Transverse colon (tissue), 4 donors: ENCODE data around the gene CDKN1C. TPM values are rescaled to one million over a fixed set of nuclear protein-coding genes. Genes with fewer than 3 reads are reported as not detected.

ENCODE experiments used
- DNase-seq: peaks from one replicate; pipeline ENCODE4 v3.0.0-alpha.2; 2019
- H3K27ac ChIP-seq, 4 donors: fragments of 200-600 bp; sonication (generic); 2 replicates each; pipeline ENCODE4 v1.5.1; 2016 to 2018; ENCODE audit warnings: inconsistent platforms in 4 of 4
- H3K27me3 ChIP-seq: fragments of 200-600 bp; sonication (generic); 2 replicates; pipeline ENCODE4 v1.5.1; 2017; ENCODE audit warnings: inconsistent platforms
- H3K36me3 ChIP-seq, 4 donors: fragments of 200-600 bp; sonication (generic); 2 replicates each; pipeline ENCODE4 v1.5.1; 2017 to 2019; ENCODE audit warnings: inconsistent platforms in 4 of 4
- H3K4me1 ChIP-seq, 4 donors: fragments of 200-600 bp; sonication (generic); 2 replicates each; pipeline ENCODE4 v1.5.1; 2017 to 2020; ENCODE audit warnings: inconsistent platforms in 4 of 4
- H3K4me3 ChIP-seq, 4 donors: fragments of 200-600 bp; sonication (generic); 1 replicate in 1 of 4; 2 replicates in 3 of 4; pipeline versions ENCODE4 v1.5.1 to v1.6.1; 2017 to 2019; ENCODE audit warnings: inconsistent platforms in 4 of 4
- H3K9me3 ChIP-seq, 2 donors: fragments of 200-600 bp; sonication (generic); 2 replicates each; pipeline ENCODE4 v1.5.1; 2017 to 2019; ENCODE audit warnings: inconsistent platforms in 2 of 2
- EP300 ChIP-seq: sonication (generic); formaldehyde crosslinking; IDR thresholded peaks from one replicate; pipeline ENCODE4 v1.6.1; 2017; ENCODE audit warnings: antibody characterized with exemption, low read depth
- POLR2A ChIP-seq: fragments of 450-650 bp; IDR thresholded peaks from one replicate; pipeline ENCODE4 v1.6.1; 2016; ENCODE audit warnings: antibody characterized with exemption, mild to moderate bottlenecking, moderate library complexity
- POLR2AphosphoS5 ChIP-seq, 3 donors: sonication (generic); formaldehyde crosslinking; IDR thresholded peaks; one replicate each; pipeline ENCODE4 v1.6.1; 2016; ENCODE audit warnings: antibody characterized with exemption in 3 of 3
- whole genome bisulfite sequencing, 2 donors: methylation state at CpG; one replicate each; pipeline ENCODE4 v1.1.5; 2018; ENCODE audit warnings: low coverage in 1 of 2; 5-methylcytosine and 5-hydroxymethylcytosine counted together
- in situ Hi-C, 4 donors: fragments of 200-750 bp; cut with MboI; loops; one replicate each; pipeline versions ENCODE4 v1.15.0 to v1.15.1; 2017; ENCODE audit warnings: low sequenced_read_pairs in 3 of 4, low pct_ligation_motif_present in 1 of 4, low pct_unique_long_range_greater_than_20kb in 1 of 4
- intact Hi-C: fragments of 100-400 bp; cut with DNase I; formaldehyde crosslinking; loops from one replicate; pipeline ENCODE4 v1.15.1; 2023; ENCODE audit warnings: low total_unique reads
- total RNA-seq, 4 donors: library from RNA; depleted of rRNA; stranded (reverse); fragments of >200 nt; gene quantifications; one replicate each; pipeline ENCODE4 v1.1.0, GENCODE V29; 2016
- TF ChIP-seq, protein P1 (sequence below), 5 experiments: fragments of 200-600 bp in 3 of 5; fragments of 450-650 bp in 2 of 5; sonication (generic) in 3 of 5; IDR thresholded peaks; 1 replicate in 2 of 5; 2 replicates in 3 of 5; pipeline ENCODE4 v1.5.1; 2016 to 2017; ENCODE audit warnings: antibody characterized with exemption in 5 of 5, inconsistent platforms in 3 of 5, mild to moderate bottlenecking in 2 of 5, moderate library complexity in 1 of 5

The CDKN1C gene
- total RNA-seq, 4 donors from 2014 or later: 12.4 to 40.0 (median 27.7) TPM

- no peak overlapping the region for H3K27ac ChIP-seq
- H3K27me3 ChIP-seq: no peaks in the 10 kb centered on the region
- intact Hi-C loops: no loop called here
- WGBS, 2 donors: 85% methylated on average over 17 of the region's 29 CpGs; no CpG with 5 or more reads in 1 of the 2 donors
- in situ Hi-C loops: no loop called here
- H3K4me3 ChIP-seq: no peak overlapping the region
- H3K9me3 ChIP-seq: no peaks in the 10 kb centered on the region
- no peak for DNase-seq
- H3K4me1 ChIP-seq: peaks cover 0 to 23% (median 17%) of the 10 kb centered on the region in 4 donors
- TF ChIP-seq POLR2A (no peak), POLR2AphosphoS5 (IDR thresholded peaks at IDR 0.05) (no peak), EP300 (no peak)
- TF ChIP-seq, protein P1, sequence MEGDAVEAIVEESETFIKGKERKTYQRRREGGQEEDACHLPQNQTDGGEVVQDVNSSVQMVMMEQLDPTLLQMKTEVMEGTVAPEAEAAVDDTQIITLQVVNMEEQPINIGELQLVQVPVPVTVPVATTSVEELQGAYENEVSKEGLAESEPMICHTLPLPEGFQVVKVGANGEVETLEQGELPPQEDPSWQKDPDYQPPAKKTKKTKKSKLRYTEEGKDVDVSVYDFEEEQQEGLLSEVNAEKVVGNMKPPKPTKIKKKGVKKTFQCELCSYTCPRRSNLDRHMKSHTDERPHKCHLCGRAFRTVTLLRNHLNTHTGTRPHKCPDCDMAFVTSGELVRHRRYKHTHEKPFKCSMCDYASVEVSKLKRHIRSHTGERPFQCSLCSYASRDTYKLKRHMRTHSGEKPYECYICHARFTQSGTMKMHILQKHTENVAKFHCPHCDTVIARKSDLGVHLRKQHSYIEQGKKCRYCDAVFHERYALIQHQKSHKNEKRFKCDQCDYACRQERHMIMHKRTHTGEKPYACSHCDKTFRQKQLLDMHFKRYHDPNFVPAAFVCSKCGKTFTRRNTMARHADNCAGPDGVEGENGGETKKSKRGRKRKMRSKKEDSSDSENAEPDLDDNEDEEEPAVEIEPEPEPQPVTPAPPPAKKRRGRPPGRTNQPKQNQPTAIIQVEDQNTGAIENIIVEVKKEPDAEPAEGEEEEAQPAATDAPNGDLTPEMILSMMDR (IDR thresholded peaks at IDR 0.05): no peak
- H3K36me3 ChIP-seq: no peaks in the 10 kb centered on the region
Measured at GRCh38 chr11:2921742-2922493, 36.3 kb upstream of the CDKN1C start.

- TF ChIP-seq EP300 (no peak), POLR2AphosphoS5 (IDR thresholded peaks at IDR 0.05) (no peak), POLR2A (no peak)
- TF ChIP-seq, protein P1 (IDR thresholded peaks at IDR 0.05): no peak
- Histone ChIP-seq H3K27me3 (no peaks in the 10 kb centered on the region), H3K4me1 (peaks cover 0 to 23% (median 17%) of the 10 kb centered on the region in 4 donors), H3K27ac (no peak overlapping the region), H3K4me3 (no peak overlapping the region), H3K9me3 (no peaks in the 10 kb centered on the region), H3K36me3 (no peaks in the 10 kb centered on the region)
- intact Hi-C loops: no loop called here
- in situ Hi-C loops: no loop called here
- WGBS, 2 donors: 78% methylated on average over 8 of the region's 16 CpGs; no CpG with 5 or more reads in 1 of the 2 donors
- no peak for DNase-seq
Measured at GRCh38 chr11:2921261-2921660, 35.7 kb upstream of the CDKN1C start.

GRCh38 chr11:2920343-2920742 lies 34.8 kb upstream of the CDKN1C start:
- DNase-seq: no peak
- Histone ChIP-seq H3K36me3 (no peaks in the 10 kb centered on the region), H3K27ac (no peak overlapping the region), H3K4me3 (no peak overlapping the region), H3K4me1 (peaks cover 0 to 20% (median 16%) of the 10 kb centered on the region in 4 donors), H3K9me3 (no peaks in the 10 kb centered on the region), H3K27me3 (no peaks in the 10 kb centered on the region)
- 93 to 100% methylated on average over 1 to 12 of the region's 12 CpGs for whole genome bisulfite sequencing, 2 donors
- intact Hi-C loops: no loop called here
- TF ChIP-seq, protein P1 (IDR thresholded peaks at IDR 0.05): no peak
- no peak for TF ChIP-seq POLR2A
- in situ Hi-C loops: no loop called here

GRCh38 chr11:2919837-2920236 lies 34.3 kb upstream of the CDKN1C start:
- Histone ChIP-seq H3K36me3 (no peaks in the 10 kb centered on the region), H3K4me3 (no peak overlapping the region), H3K27me3 (no peaks in the 10 kb centered on the region), H3K9me3 (no peaks in the 10 kb centered on the region), H3K4me1 (peaks cover 0 to 15% (median 10%) of the 10 kb centered on the region in 4 donors), H3K27ac (no peak overlapping the region)
- TF ChIP-seq EP300 (no peak), POLR2A (no peak), POLR2AphosphoS5 (IDR thresholded peaks at IDR 0.05) (no peak)
- TF ChIP-seq, protein P1 (IDR thresholded peaks at IDR 0.05): no peak
- intact Hi-C loops: no loop called here
- in situ Hi-C loops: no loop called here
- 90% methylated on average over 12 of the region's 13 CpGs; no CpG with 5 or more reads in 1 of the 2 donors for WGBS, 2 donors
- no peak for DNase-seq
